Fibroblast of lung (primary cell): ENCODE results near the gene ZNF275.

Experiments used
- CTCF ChIP-seq, 2 donors: IDR thresholded peaks in 1 of 2; conservative IDR thresholded peaks in 1 of 2; 1 replicate in 1 of 2; 2 replicates in 1 of 2; pipeline ENCODE4 v1.5.1; 2011 to 2012; ENCODE audit warnings: low read length in 2 of 2, control low read depth in 1 of 2, inconsistent platforms in 1 of 2, low read depth in 1 of 2, mild to moderate bottlenecking in 1 of 2
- EZH2 ChIP-seq: IDR thresholded peaks from 2 replicates; pipeline ENCODE4 v1.5.1; 2012; ENCODE audit warnings: low read length, control low read depth, mild to moderate bottlenecking; ENCODE audit errors: missing control alignments

- TF ChIP-seq CTCF (conservative IDR thresholded peaks at IDR 0.05 in 1 of 2, IDR thresholded peaks at IDR 0.05 in 1 of 2; ENCODE audit: low read depth in 1 of 2, low read length in 2 of 2) (no peak), EZH2 (no peak)
Measured at GRCh38 chrX:153352858-153353257, 18.9 kb downstream of the ZNF275 start.
